Activated CD8-positive, alpha-beta memory T cell treated with anti-CD3 and anti-CD28 coated beads, Interleukin-2, amount 50 U/mL, for 1 hour (primary cell): ENCODE measurements around the gene AGPAT2.
A peak's percentile ranks its signal among the peaks of the same experiment; 100 is the strongest.

Source experiments
- DNase-seq: peaks from one replicate; pipeline ENCODE4 v3.0.0-alpha.2; 2020; ENCODE audit errors: extremely low read depth

Gene AGPAT2

GRCh38 chr9:136700959-136701667, 13.9 kb upstream of the AGPAT2 start:
- DNase-seq = peak; percentile 44

GRCh38 chr9:136700304-136700703, 13.0 kb upstream of the AGPAT2 start:
- no peak for DNase-seq

- DNase-seq = no peak
Measured at GRCh38 chr9:136698635-136699246, 11.5 kb upstream of the AGPAT2 start.

GRCh38 chr9:136697821-136698526, 10.7 kb upstream of the AGPAT2 start:
- no peak for DNase-seq

GRCh38 chr9:136697146-136697820, 10.0 kb upstream of the AGPAT2 start:
- DNase-seq = no peak

- no peak for DNase-seq
Measured at GRCh38 chr9:136696502-136696901, 9.2 kb upstream of the AGPAT2 start.

GRCh38 chr9:136695955-136696354, 8.7 kb upstream of the AGPAT2 start:
- DNase-seq = no peak

- no peak for DNase-seq
Measured at GRCh38 chr9:136695435-136695895, 8.2 kb upstream of the AGPAT2 start.

GRCh38 chr9:136694872-136695247, 7.6 kb upstream of the AGPAT2 start:
- DNase-seq = no peak

GRCh38 chr9:136694163-136694871, 7.1 kb upstream of the AGPAT2 start:
- no peak for DNase-seq

- DNase-seq = no peak
Measured at GRCh38 chr9:136693490-136694162, 6.4 kb upstream of the AGPAT2 start.

- DNase-seq = no peak
Measured at GRCh38 chr9:136693135-136693489, 5.9 kb upstream of the AGPAT2 start.

GRCh38 chr9:136692185-136693134, 5.2 kb upstream of the AGPAT2 start:
- DNase-seq = no peak

- no peak for DNase-seq
Measured at GRCh38 chr9:136691316-136692184, 4.3 kb upstream of the AGPAT2 start.

GRCh38 chr9:136690806-136691261, 3.6 kb upstream of the AGPAT2 start:
- DNase-seq = no peak

GRCh38 chr9:136690104-136690805, 3.0 kb upstream of the AGPAT2 start:
- DNase-seq = no peak

- no peak for DNase-seq
Measured at GRCh38 chr9:136689108-136689460, 1.8 kb upstream of the AGPAT2 start.
